VCaP (cell line): ENCODE measurements around the gene AGBL3.
A peak's percentile ranks its signal among the peaks of the same experiment; 100 is the strongest.
"Not testable (repeated sequence)": the region's sequence is repeated elsewhere in the genome, so short reads cannot be mapped to it uniquely, and the experiment has no call there.

ENCODE experiments used
- H3K27ac ChIP-seq: fragments of 450-650 bp; 2 replicates; pipeline ENCODE4 v1.5.1; 2017
- CTCF ChIP-seq: fragments of 450-650 bp; conservative IDR thresholded peaks from 2 replicates; pipeline ENCODE4 v1.5.1; 2017; ENCODE audit warnings: mild to moderate bottlenecking, moderate library complexity

AGBL3 gene

GRCh38 chr7:134966691-134967090 lies 19.6 kb upstream of the AGBL3 start:
- peak overlapping the region; percentile 87 for H3K27ac ChIP-seq
- no peak for TF ChIP-seq CTCF

GRCh38 chr7:134968110-134968509 lies 18.2 kb upstream of the AGBL3 start:
- TF ChIP-seq CTCF, result no peak
- H3K27ac ChIP-seq, result peak overlapping the region; percentile 87

- not testable (repeated sequence) for H3K27ac ChIP-seq
Measured at GRCh38 chr7:134981645-134982044, 4.7 kb upstream of the AGBL3 start.

GRCh38 chr7:134985894-134986362 lies 380 bp upstream of the AGBL3 start:
- no peak for TF ChIP-seq CTCF
- H3K27ac ChIP-seq, result peak overlapping the region; percentile 90

GRCh38 chr7:134988161-134988560 lies 1.9 kb downstream of the AGBL3 start:
- H3K27ac ChIP-seq, result no peak overlapping the region
- no peak for TF ChIP-seq CTCF

GRCh38 chr7:134991469-134992339 lies 5.4 kb downstream of the AGBL3 start:
- no peak for TF ChIP-seq CTCF

GRCh38 chr7:134992626-134993179 lies 6.4 kb downstream of the AGBL3 start:
- no peak for TF ChIP-seq CTCF
- no peak overlapping the region for H3K27ac ChIP-seq

More at GRCh38 chr7:134991469-134992339, 5.4 kb downstream of the AGBL3 start:
- no peak overlapping the region for H3K27ac ChIP-seq
